Fibroblast of pulmonary artery (primary cell): ENCODE data around the gene ZBTB20.

ENCODE experiments used
- DNase-seq: peaks from one replicate; pipeline ENCODE4 v3.0.0-alpha.2; 2010; ENCODE audit warnings: low read depth
- H3K4me3 ChIP-seq: replicated peaks from 2 replicates; pipeline ENCODE4 v1.5.1; 2011; ENCODE audit warnings: low read depth, mild to moderate bottlenecking, control low read depth, low read length, moderate library complexity
- TF ChIP-seq, protein P1 (sequence below): IDR thresholded peaks from 2 replicates; pipeline ENCODE4 v1.5.1; 2011; ENCODE audit warnings: mild to moderate bottlenecking, control low read depth, low read length, inconsistent platforms; ENCODE audit errors: missing control alignments

The ZBTB20 gene

DNA sequence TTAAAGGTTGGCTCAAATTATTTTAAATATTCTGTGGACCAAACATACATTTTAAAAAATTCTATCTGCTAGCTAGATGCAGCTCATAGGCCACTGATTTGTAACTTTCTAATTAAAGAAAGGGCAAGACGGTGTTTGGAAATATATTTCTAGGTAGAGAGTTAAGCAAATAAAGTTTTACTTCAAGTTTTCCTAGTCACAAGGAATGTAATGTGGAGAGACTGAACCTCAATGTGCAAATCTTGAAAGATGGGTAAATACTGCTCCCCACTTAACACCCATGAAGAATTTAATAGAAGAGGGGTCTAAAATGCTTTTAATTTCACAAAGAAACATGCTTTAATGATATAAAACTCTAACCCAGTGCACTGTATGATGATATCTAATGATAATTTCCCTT, 678.0 kb downstream of the ZBTB20 start:
- TF ChIP-seq, protein P1, sequence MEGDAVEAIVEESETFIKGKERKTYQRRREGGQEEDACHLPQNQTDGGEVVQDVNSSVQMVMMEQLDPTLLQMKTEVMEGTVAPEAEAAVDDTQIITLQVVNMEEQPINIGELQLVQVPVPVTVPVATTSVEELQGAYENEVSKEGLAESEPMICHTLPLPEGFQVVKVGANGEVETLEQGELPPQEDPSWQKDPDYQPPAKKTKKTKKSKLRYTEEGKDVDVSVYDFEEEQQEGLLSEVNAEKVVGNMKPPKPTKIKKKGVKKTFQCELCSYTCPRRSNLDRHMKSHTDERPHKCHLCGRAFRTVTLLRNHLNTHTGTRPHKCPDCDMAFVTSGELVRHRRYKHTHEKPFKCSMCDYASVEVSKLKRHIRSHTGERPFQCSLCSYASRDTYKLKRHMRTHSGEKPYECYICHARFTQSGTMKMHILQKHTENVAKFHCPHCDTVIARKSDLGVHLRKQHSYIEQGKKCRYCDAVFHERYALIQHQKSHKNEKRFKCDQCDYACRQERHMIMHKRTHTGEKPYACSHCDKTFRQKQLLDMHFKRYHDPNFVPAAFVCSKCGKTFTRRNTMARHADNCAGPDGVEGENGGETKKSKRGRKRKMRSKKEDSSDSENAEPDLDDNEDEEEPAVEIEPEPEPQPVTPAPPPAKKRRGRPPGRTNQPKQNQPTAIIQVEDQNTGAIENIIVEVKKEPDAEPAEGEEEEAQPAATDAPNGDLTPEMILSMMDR, result no peak
- no peak overlapping the region for H3K4me3 ChIP-seq
- no peak for DNase-seq

- TF ChIP-seq, protein P1, result no peak
- H3K4me3 ChIP-seq, result no peak overlapping the region
- no peak for DNase-seq
These were observed 680.3 kb downstream of the ZBTB20 start for GRCh38 chr3:114466816-114467215.

GRCh38 chr3:114466251-114466650, 680.8 kb downstream of the ZBTB20 start:
- H3K4me3 ChIP-seq, result no peak overlapping the region
- no peak for DNase-seq
- TF ChIP-seq, protein P1, result no peak

DNA sequence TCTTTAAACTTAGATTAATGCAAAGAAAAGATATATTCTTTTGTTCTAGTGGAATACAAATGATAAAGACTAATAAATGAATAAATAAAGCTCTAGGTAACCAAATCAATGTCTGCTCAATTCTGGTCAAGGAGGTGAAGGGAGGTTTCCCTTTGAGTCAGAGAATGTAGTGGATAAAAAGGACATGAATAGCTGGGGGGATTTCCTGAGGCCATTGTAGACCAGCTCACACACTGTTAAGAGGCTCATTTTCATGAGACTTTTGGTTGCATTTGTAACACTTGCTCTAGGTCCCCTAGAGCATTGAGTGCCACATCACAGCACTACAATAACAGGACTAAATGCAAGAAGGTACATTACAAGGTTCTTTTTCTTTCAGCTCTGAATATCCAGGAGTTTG, 682.5 kb downstream of the ZBTB20 start:
- no peak for DNase-seq
- H3K4me3 ChIP-seq, result no peak overlapping the region
- TF ChIP-seq, protein P1, result no peak

DNA sequence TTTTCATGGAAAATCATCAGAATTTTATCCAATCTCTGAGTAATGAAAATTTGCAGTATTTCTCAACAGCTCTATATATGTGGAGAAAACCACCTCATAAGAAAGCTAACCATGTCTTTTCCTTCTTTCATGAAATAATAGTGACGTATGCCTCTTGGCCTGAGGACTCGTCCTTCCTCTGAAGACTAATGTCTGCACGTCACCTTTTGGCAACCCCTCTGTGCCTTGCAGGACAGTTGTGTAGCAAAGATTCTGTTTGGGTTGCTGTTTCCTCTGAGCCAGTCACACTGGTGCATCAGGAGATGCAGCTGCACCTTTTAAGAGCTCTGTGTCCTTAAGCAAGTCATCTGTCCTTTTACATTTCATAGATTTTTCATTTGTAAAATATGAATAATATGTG, 684.3 kb downstream of the ZBTB20 start:
- TF ChIP-seq, protein P1, result no peak
- no peak overlapping the region for H3K4me3 ChIP-seq
- DNase-seq, result no peak

DNA sequence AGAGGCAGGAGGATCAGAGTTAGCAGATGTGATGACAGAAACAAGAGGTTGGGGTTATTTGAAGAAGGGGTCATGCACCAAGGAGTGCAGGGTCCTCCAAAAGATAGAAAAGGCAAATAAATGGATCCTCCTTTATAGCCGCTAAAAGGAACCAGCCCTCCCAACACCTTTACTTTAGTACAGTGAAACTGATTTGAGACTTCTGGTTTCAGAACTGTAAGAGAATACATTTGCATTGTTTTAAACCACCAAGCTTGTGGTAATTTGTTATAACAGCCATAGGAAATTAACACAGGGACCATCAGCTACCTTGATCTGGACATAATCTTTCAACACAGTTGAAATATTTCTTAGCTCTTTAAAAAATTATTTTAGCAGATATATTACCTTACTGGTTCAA, 686.6 kb downstream of the ZBTB20 start:
- TF ChIP-seq, protein P1, result no peak
- H3K4me3 ChIP-seq, result no peak overlapping the region
- no peak for DNase-seq

DNA sequence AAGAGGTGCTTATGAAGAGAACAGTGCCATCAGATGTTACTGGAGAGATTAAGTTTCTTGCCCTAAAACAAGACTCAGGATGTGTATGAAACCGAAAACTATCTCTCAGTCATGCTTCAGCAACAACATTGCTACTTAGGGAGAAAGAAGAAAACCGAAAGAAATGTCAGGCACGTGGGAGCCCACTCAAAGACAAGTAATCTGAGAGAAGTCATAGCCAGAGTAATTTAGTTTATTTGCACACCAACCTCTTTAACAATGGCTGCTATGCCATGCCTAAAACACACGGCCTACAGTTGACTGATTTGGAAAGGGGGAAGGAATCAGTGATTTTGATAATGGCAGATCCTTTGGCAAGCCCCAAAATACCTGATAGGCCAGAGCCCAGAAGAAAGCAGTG, 690.3 kb downstream of the ZBTB20 start:
- TF ChIP-seq, protein P1, result no peak
- DNase-seq, result no peak
- no peak overlapping the region for H3K4me3 ChIP-seq
